GM23338 (cell line): ENCODE measurements around the gene STAM2. TPM values are rescaled to one million over a fixed set of nuclear protein-coding genes. Genes with fewer than 3 reads are reported as not detected.

Experiments
- ATAC-seq: fragments of 200-7000 bp; cut with Tn5 transposase; 3 replicates; pipeline ENCODE4 v1.9.1; 2020
- DNase-seq: peaks from one replicate; pipeline ENCODE4 v3.0.0-alpha.2; 2015; ENCODE audit warnings: low spot score
- H2AFZ ChIP-seq: fragments of 200-600 bp; sonication (generic); 2 replicates; pipeline ENCODE4 v1.8.0; 2016; ENCODE audit warnings: antibody characterized with exemption, mild to moderate bottlenecking, moderate library complexity
- H3F3A ChIP-seq: fragments of 200-600 bp; sonication (generic); replicated peaks from 2 replicates; pipeline ENCODE4 v1.8.0; 2017; ENCODE audit warnings: antibody characterized with exemption, mixed run types, low read depth
- H3K27ac ChIP-seq: fragments of 200-600 bp; sonication (generic); 2 replicates; pipeline ENCODE4 v1.6.1; 2016; ENCODE audit warnings: low read depth
- H3K27me3 ChIP-seq: fragments of 200-600 bp; sonication (generic); 2 replicates; pipeline ENCODE4 v1.8.0; 2016; ENCODE audit warnings: mild to moderate bottlenecking, mixed run types, moderate library complexity; ENCODE audit not compliant: insufficient read depth
- H3K36me3 ChIP-seq: fragments of 200-600 bp; sonication (generic); 2 replicates; pipeline ENCODE4 v1.8.0; 2016; ENCODE audit warnings: mild to moderate bottlenecking; ENCODE audit not compliant: insufficient read depth
- H3K4me1 ChIP-seq: fragments of 200-600 bp; sonication (generic); 2 replicates; pipeline ENCODE4 v1.8.0; 2016; ENCODE audit warnings: mild to moderate bottlenecking, moderate library complexity; ENCODE audit not compliant: insufficient read depth
- H3K4me2 ChIP-seq: fragments of 200-600 bp; sonication (generic); 2 replicates; pipeline ENCODE4 v1.7.1; 2017; ENCODE audit warnings: mixed run types
- H3K4me3 ChIP-seq: fragments of 200-600 bp; sonication (generic); 2 replicates; pipeline ENCODE4 v1.6.1; 2016; ENCODE audit warnings: mixed run types
- H3K79me2 ChIP-seq: fragments of 200-600 bp; sonication (generic); replicated peaks from 2 replicates; pipeline ENCODE4 v1.8.0; 2017; ENCODE audit warnings: mild to moderate bottlenecking; ENCODE audit not compliant: insufficient read depth
- H3K9me2 ChIP-seq: fragments of 200-600 bp; sonication (generic); 2 replicates; pipeline ENCODE4 v1.8.0; 2017; ENCODE audit not compliant: insufficient read depth
- H4K20me1 ChIP-seq: fragments of 200-600 bp; sonication (generic); replicated peaks from 2 replicates; pipeline ENCODE4 v1.8.0; 2017; ENCODE audit warnings: mild to moderate bottlenecking; ENCODE audit not compliant: insufficient read depth
- H3K27ac Mint-ChIP-seq: 2 replicates; pipeline ENCODE4 v1.8.0; 2020; ENCODE audit warnings: inconsistent platforms, mild to moderate bottlenecking, moderate library complexity, mixed read lengths
- H3K27me3 Mint-ChIP-seq: 3 replicates; pipeline ENCODE4 v1.8.0; 2022; ENCODE audit warnings: low read depth, mild to moderate bottlenecking, moderate library complexity, mixed read lengths, inconsistent platforms; ENCODE audit not compliant: insufficient read depth, poor library complexity
- H3K36me3 Mint-ChIP-seq: 3 replicates; pipeline ENCODE4 v1.8.0; 2021; ENCODE audit warnings: low read depth, mild to moderate bottlenecking, inconsistent platforms, moderate library complexity, mixed read lengths
- H3K4me1 Mint-ChIP-seq: 3 replicates; pipeline ENCODE4 v1.8.0; 2020; ENCODE audit warnings: mild to moderate bottlenecking, inconsistent platforms, mixed read lengths
- H3K4me3 Mint-ChIP-seq: 3 replicates; pipeline ENCODE4 v1.8.0; 2021; ENCODE audit warnings: moderate library complexity, mild to moderate bottlenecking, inconsistent platforms, mixed read lengths
- H3K9me3 Mint-ChIP-seq: 3 replicates; pipeline ENCODE4 v1.8.0; 2020; ENCODE audit warnings: moderate library complexity, mild to moderate bottlenecking, inconsistent platforms, mixed read lengths
- JUNB ChIP-seq: IDR thresholded peaks from one replicate; pipeline ENCODE4 v1.6.1; 2016; ENCODE audit warnings: antibody characterized with exemption; ENCODE audit not compliant: unreplicated experiment
- NANOG ChIP-seq: IDR thresholded peaks from 2 replicates; pipeline ENCODE4 v1.6.1; 2016; ENCODE audit warnings: antibody characterized with exemption, borderline replicate concordance
- POLR2AphosphoS5 ChIP-seq: IDR thresholded peaks from 2 replicates; pipeline ENCODE4 v1.6.1; 2016; ENCODE audit warnings: antibody characterized with exemption, low read depth
- polyA plus RNA-seq: library from polyadenylated mRNA; unstranded; fragments of >200 nt; fragmentation: Nextera tagmentation; extraction: Ambion mirVana; gene quantifications from 2 replicates; pipeline ENCODE4 v1.2.1, GENCODE V29; 2016
- total RNA-seq: library from RNA; depleted of rRNA; stranded (reverse); fragments of >200 nt; shearing (Covaris generic); gene quantifications from 2 replicates; pipeline ENCODE4 v1.2.3, GENCODE V29; 2014
- TF ChIP-seq, protein P1 (sequence below), 2 experiments: fragments of 200-600 bp in 1 of 2; sonication (generic) in 1 of 2; conservative IDR thresholded peaks; 2 replicates each; pipeline versions ENCODE4 v1.5.1 to v1.6.1; 2016 to 2017; ENCODE audit warnings: antibody characterized with exemption in 2 of 2, low read depth in 2 of 2, mild to moderate bottlenecking in 2 of 2, moderate library complexity in 1 of 2
- TF ChIP-seq, protein P2 (sequence below): IDR thresholded peaks from one replicate; pipeline ENCODE4 v1.6.1; 2018; ENCODE audit warnings: antibody characterized with exemption; ENCODE audit not compliant: unreplicated experiment
- TF ChIP-seq, protein P3 (sequence below): IDR thresholded peaks from 2 replicates; pipeline ENCODE4 v1.6.1; 2016; ENCODE audit warnings: antibody characterized with exemption

Gene STAM2
- total and polyA plus RNA-seq, 2 experiments from 2014 or later, result 4.6 to 18.2 TPM

DNA sequence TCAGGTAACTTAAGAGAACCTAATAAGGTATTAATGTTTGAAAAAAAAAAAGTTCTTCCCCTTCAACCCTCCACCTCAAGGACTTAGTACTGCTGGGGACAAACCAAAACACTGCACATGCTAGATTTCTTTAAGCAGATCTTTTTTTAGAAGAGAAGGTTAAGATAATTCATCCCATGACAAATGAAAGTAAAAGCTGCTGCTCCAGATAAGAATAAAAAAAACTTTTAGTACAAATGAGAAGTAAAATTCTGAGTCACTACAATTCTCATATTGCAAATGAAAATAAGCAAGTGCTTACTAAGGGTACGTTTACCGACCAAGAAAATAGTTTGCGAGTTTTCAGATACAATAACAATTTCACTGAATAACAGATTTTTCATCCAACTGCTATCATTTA is 8.9 kb downstream of the STAM2 start:
- TF ChIP-seq, protein P1, sequence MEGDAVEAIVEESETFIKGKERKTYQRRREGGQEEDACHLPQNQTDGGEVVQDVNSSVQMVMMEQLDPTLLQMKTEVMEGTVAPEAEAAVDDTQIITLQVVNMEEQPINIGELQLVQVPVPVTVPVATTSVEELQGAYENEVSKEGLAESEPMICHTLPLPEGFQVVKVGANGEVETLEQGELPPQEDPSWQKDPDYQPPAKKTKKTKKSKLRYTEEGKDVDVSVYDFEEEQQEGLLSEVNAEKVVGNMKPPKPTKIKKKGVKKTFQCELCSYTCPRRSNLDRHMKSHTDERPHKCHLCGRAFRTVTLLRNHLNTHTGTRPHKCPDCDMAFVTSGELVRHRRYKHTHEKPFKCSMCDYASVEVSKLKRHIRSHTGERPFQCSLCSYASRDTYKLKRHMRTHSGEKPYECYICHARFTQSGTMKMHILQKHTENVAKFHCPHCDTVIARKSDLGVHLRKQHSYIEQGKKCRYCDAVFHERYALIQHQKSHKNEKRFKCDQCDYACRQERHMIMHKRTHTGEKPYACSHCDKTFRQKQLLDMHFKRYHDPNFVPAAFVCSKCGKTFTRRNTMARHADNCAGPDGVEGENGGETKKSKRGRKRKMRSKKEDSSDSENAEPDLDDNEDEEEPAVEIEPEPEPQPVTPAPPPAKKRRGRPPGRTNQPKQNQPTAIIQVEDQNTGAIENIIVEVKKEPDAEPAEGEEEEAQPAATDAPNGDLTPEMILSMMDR (conservative IDR thresholded peaks at IDR 0.05; ENCODE audit: low read depth in 2 of 2), result no peak
- TF ChIP-seq NANOG, result no peak
- TF ChIP-seq, protein P2, sequence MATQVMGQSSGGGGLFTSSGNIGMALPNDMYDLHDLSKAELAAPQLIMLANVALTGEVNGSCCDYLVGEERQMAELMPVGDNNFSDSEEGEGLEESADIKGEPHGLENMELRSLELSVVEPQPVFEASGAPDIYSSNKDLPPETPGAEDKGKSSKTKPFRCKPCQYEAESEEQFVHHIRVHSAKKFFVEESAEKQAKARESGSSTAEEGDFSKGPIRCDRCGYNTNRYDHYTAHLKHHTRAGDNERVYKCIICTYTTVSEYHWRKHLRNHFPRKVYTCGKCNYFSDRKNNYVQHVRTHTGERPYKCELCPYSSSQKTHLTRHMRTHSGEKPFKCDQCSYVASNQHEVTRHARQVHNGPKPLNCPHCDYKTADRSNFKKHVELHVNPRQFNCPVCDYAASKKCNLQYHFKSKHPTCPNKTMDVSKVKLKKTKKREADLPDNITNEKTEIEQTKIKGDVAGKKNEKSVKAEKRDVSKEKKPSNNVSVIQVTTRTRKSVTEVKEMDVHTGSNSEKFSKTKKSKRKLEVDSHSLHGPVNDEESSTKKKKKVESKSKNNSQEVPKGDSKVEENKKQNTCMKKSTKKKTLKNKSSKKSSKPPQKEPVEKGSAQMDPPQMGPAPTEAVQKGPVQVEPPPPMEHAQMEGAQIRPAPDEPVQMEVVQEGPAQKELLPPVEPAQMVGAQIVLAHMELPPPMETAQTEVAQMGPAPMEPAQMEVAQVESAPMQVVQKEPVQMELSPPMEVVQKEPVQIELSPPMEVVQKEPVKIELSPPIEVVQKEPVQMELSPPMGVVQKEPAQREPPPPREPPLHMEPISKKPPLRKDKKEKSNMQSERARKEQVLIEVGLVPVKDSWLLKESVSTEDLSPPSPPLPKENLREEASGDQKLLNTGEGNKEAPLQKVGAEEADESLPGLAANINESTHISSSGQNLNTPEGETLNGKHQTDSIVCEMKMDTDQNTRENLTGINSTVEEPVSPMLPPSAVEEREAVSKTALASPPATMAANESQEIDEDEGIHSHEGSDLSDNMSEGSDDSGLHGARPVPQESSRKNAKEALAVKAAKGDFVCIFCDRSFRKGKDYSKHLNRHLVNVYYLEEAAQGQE, result no peak
- no peak for TF ChIP-seq POLR2AphosphoS5
- TF ChIP-seq, protein P3, sequence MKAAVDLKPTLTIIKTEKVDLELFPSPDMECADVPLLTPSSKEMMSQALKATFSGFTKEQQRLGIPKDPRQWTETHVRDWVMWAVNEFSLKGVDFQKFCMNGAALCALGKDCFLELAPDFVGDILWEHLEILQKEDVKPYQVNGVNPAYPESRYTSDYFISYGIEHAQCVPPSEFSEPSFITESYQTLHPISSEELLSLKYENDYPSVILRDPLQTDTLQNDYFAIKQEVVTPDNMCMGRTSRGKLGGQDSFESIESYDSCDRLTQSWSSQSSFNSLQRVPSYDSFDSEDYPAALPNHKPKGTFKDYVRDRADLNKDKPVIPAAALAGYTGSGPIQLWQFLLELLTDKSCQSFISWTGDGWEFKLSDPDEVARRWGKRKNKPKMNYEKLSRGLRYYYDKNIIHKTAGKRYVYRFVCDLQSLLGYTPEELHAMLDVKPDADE, result no peak
- no peak for TF ChIP-seq JUNB
- Histone ChIP-seq H3K4me3 (no peak overlapping the region), H3K4me2 (no peak overlapping the region), H3K9me2 (no peaks in the 10 kb centered on the region), H2AFZ (no peak overlapping the region), H3F3A (no peaks in the 10 kb centered on the region), H3K27me3 (no peaks in the 10 kb centered on the region), H3K79me2 (peaks cover 89% of the 10 kb centered on the region), H4K20me1 (no peaks in the 10 kb centered on the region), H3K27ac (no peak overlapping the region), H3K36me3 (no peaks in the 10 kb centered on the region), H3K4me1 (no peaks in the 10 kb centered on the region)
- H3K9me3 Mint-ChIP-seq, result peaks cover 8% of the 10 kb centered on the region
- H3K27me3 Mint-ChIP-seq, result peaks cover 4% of the 10 kb centered on the region
- no peak overlapping the region for H3K4me3 Mint-ChIP-seq
- H3K27ac Mint-ChIP-seq, result no peak overlapping the region
- ATAC-seq (no peak), DNase-seq (no peak)
- H3K4me1 Mint-ChIP-seq, result 0 out of 3 replicates have a peak, but pooled peaks cover 3% of the 10 kb centered on the region
- peaks cover 12% of the 10 kb centered on the region for H3K36me3 Mint-ChIP-seq

- Histone ChIP-seq H4K20me1 (no peaks in the 10 kb centered on the region), H3K27ac (no peak overlapping the region), H3K79me2 (peaks cover 81% of the 10 kb centered on the region), H3K27me3 (no peaks in the 10 kb centered on the region), H3K9me2 (no peaks in the 10 kb centered on the region), H3K4me2 (no peak overlapping the region), H3K4me1 (no peaks in the 10 kb centered on the region), H3F3A (no peaks in the 10 kb centered on the region), H2AFZ (no peak overlapping the region), H3K4me3 (no peak overlapping the region), H3K36me3 (no peaks in the 10 kb centered on the region)
- Mint-ChIP-seq H3K4me1 (0 out of 3 replicates have a peak, but pooled peaks cover 3% of the 10 kb centered on the region), H3K4me3 (no peak overlapping the region), H3K9me3 (peaks cover 13% of the 10 kb centered on the region), H3K36me3 (peaks cover 15% of the 10 kb centered on the region), H3K27me3 (peaks cover 4% of the 10 kb centered on the region), H3K27ac (no peak overlapping the region)
- DNase-seq (no peak), ATAC-seq (no peak)
- no peak for TF ChIP-seq NANOG
Measured at GRCh38 chr2:152165780-152166179, 9.8 kb downstream of the STAM2 start.
